GM19099 (cell line): Measurements from ENCODE around the gene NFKBIZ.
A peak's percentile ranks its signal among the peaks of the same experiment; 100 is the strongest.

Experiments used
- POLR2A ChIP-seq: IDR thresholded peaks from 3 replicates; pipeline ENCODE4 v1.6.1; 2011; ENCODE audit warnings: low read depth; ENCODE audit not compliant: insufficient read length; ENCODE audit errors: extremely low read depth

The NFKBIZ gene

GRCh38 chr3:101836160-101836559 lies 13.2 kb upstream of the NFKBIZ start:
- no peak for TF ChIP-seq POLR2A

- no peak for TF ChIP-seq POLR2A
Observed at GRCh38 chr3:101836652-101837598, 12.4 kb upstream of the NFKBIZ start.

GRCh38 chr3:101838691-101839090 lies 10.6 kb upstream of the NFKBIZ start:
- no peak for TF ChIP-seq POLR2A

GRCh38 chr3:101840066-101840465 lies 9.2 kb upstream of the NFKBIZ start:
- no peak for TF ChIP-seq POLR2A

- TF ChIP-seq POLR2A, result no peak
Observed at GRCh38 chr3:101842245-101842934, 6.9 kb upstream of the NFKBIZ start.

GRCh38 chr3:101842935-101843330 lies 6.4 kb upstream of the NFKBIZ start:
- TF ChIP-seq POLR2A, result no peak

GRCh38 chr3:101845425-101845824 lies 3.9 kb upstream of the NFKBIZ start:
- TF ChIP-seq POLR2A, result no peak

GRCh38 chr3:101846709-101847108 lies 2.6 kb upstream of the NFKBIZ start:
- TF ChIP-seq POLR2A, result no peak

- no peak for TF ChIP-seq POLR2A
Observed at GRCh38 chr3:101847328-101847727, 2.0 kb upstream of the NFKBIZ start.

- TF ChIP-seq POLR2A, result no peak
Observed at GRCh38 chr3:101848326-101848725, 988 bp upstream of the NFKBIZ start.

- no peak for TF ChIP-seq POLR2A
Observed at GRCh38 chr3:101849714-101850245, 466 bp downstream of the NFKBIZ start.

GRCh38 chr3:101850246-101851051 lies 1.1 kb downstream of the NFKBIZ start:
- peak; percentile 21 for TF ChIP-seq POLR2A

GRCh38 chr3:101851072-101851770 lies 1.9 kb downstream of the NFKBIZ start:
- TF ChIP-seq POLR2A, result no peak

DNA sequence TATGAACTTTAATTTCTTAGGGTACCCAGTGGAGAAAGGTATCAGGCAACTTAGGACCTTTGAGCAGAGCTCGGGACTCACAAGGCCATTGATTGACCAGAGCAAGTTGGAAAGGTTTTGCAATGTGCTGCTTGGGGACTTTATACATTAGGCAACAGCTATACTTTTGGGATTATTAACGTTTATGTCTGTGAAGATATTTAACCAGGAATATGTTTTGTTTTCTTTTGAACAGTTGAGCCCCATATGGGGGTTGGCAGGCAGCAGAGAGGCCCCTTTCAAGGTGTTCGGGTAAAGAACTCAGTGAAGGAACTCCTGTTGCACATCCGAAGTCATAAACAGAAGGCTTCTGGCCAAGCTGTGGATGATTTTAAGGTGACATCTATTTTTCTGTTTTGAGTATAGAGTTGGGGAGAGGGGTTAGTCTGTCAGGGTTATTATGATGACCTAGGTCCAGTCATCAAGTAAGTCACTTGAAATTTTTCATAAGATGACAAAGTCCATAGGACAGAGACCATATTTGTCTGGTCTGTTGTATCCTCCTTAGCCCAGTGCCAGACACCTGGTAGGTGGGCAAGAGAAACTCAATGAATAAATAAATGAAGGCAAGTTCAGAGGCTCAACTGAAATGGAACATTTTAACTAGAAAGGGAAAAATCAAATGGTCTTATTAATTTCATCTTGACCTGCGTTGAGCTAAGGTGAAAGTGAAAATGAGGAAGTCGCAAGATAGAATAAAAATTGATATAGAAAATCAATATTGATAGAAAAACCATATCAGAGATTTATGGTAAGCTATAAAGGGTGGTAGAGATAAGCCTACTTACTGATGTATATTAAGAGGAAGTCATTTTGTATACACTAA lies 2.8 kb downstream of the NFKBIZ start:
- no peak for TF ChIP-seq POLR2A
